ENCODE results near the gene SCO1. TPM values are rescaled to one million over a fixed set of nuclear protein-coding genes. Genes with fewer than 3 reads are reported as not detected.

The SCO1 gene
- polyA plus RNA-seq, 3 donors: 5.0 to 14.6 (median 11.6) TPM

- TF ChIP-seq, protein P1, sequence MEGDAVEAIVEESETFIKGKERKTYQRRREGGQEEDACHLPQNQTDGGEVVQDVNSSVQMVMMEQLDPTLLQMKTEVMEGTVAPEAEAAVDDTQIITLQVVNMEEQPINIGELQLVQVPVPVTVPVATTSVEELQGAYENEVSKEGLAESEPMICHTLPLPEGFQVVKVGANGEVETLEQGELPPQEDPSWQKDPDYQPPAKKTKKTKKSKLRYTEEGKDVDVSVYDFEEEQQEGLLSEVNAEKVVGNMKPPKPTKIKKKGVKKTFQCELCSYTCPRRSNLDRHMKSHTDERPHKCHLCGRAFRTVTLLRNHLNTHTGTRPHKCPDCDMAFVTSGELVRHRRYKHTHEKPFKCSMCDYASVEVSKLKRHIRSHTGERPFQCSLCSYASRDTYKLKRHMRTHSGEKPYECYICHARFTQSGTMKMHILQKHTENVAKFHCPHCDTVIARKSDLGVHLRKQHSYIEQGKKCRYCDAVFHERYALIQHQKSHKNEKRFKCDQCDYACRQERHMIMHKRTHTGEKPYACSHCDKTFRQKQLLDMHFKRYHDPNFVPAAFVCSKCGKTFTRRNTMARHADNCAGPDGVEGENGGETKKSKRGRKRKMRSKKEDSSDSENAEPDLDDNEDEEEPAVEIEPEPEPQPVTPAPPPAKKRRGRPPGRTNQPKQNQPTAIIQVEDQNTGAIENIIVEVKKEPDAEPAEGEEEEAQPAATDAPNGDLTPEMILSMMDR (IDR thresholded peaks at IDR 0.05): peak; percentile 95
- Histone ChIP-seq H3K27ac (ENCODE audit: low read depth in 1 of 2, low read length in 2 of 2) (no peak overlapping the region), H3K9me3 (replicated peaks in 1 of 2; ENCODE audit: control insufficient read depth in 1 of 2, insufficient read depth in 1 of 2, low read length in 2 of 2) (no peaks in the 10 kb centered on the region), H3K36me3 (replicated peaks in 1 of 2; ENCODE audit: control insufficient read depth in 1 of 2, insufficient read depth in 2 of 2, low read length in 2 of 2) (no peaks in the 10 kb centered on the region), H3K4me1 (ENCODE audit: control insufficient read depth in 1 of 2, insufficient read depth in 2 of 2, low read length in 2 of 2) (no peaks in the 10 kb centered on the region), H2AFZ (ENCODE audit: insufficient read depth, low read depth, low read length, poor library complexity, severe bottlenecking) (peak overlapping the region; percentile 23), H4K20me1 (ENCODE audit: insufficient read depth, low read length) (no peaks in the 10 kb centered on the region), H3K9ac (ENCODE audit: insufficient read depth, low read length, poor library complexity, severe bottlenecking) (no peak overlapping the region), H3K4me3 (replicated peaks in 1 of 3; ENCODE audit: low read depth in 2 of 3, low read length in 3 of 3) (no peak overlapping the region), H3K79me2 (ENCODE audit: insufficient read depth, low read length) (no peaks in the 10 kb centered on the region), H3K4me2 (replicated peaks; ENCODE audit: extremely low read depth, low read length, poor library complexity, severe bottlenecking) (no peak overlapping the region), H3K27me3 (ENCODE audit: control insufficient read depth in 2 of 2, insufficient read depth in 2 of 2, low read length in 2 of 2) (no peaks in the 10 kb centered on the region)
- H3K9me3 Mint-ChIP-seq: peaks cover 0 to 4% (median 0%) of the 10 kb centered on the region in 7 donors
- H3K27me3 Mint-ChIP-seq (ENCODE audit: low read depth in 3 of 3): peaks cover 0 to 3% (median 0%) of the 10 kb centered on the region in 3 donors
- intact Hi-C loops (cut with micrococcal nuclease): no loop called here
- H3K27ac Mint-ChIP-seq: no peak overlapping the region
- H3K36me3 Mint-ChIP-seq: peaks cover 7 to 20% of the 10 kb centered on the region in 2 donors
- no peak overlapping the region for H3K4me3 Mint-ChIP-seq
- no peaks in the 10 kb centered on the region for H3K4me1 Mint-ChIP-seq
- peak in 2 of 3 donors; percentile 3 to 11 for DNase-seq
- 93% methylated on average over 3 of the region's 18 CpGs for WGBS (ENCODE audit: insufficient coverage)
Observed at GRCh38 chr17:10631048-10631700, 66.2 kb downstream of the SCO1 start.

DNA sequence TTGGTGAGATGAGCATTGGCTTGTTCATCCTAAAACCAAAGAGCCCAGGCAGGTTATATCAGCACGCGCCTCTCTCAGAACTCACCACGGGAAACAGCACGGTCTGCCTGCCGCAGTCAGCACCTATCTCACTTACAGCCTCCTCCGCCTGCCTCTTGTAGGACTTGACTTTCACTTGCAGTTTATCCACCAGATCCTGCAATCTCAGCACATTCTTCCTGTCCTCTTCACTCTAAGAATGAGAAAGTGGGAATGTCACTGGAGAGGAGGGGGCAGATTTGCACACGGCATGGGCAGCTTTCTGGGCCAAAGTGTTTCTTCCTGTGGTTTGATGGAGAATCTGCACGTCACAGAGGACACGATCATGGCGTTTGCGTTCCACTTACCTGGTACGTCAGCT, 67.6 kb downstream of the SCO1 start:
- Histone ChIP-seq H3K4me2 (replicated peaks; ENCODE audit: extremely low read depth, low read length, poor library complexity, severe bottlenecking) (no peak overlapping the region), H3K27ac (ENCODE audit: low read depth in 1 of 2, low read length in 2 of 2) (no peak overlapping the region), H3K36me3 (replicated peaks in 1 of 2; ENCODE audit: control insufficient read depth in 1 of 2, insufficient read depth in 2 of 2, low read length in 2 of 2) (no peaks in the 10 kb centered on the region), H3K4me3 (replicated peaks in 1 of 3; ENCODE audit: low read depth in 2 of 3, low read length in 3 of 3) (no peak overlapping the region), H3K9me3 (replicated peaks in 1 of 2; ENCODE audit: control insufficient read depth in 1 of 2, insufficient read depth in 1 of 2, low read length in 2 of 2) (no peaks in the 10 kb centered on the region), H3K79me2 (ENCODE audit: insufficient read depth, low read length) (no peaks in the 10 kb centered on the region), H4K20me1 (ENCODE audit: insufficient read depth, low read length) (no peaks in the 10 kb centered on the region), H2AFZ (ENCODE audit: insufficient read depth, low read depth, low read length, poor library complexity, severe bottlenecking) (no peak overlapping the region), H3K9ac (ENCODE audit: insufficient read depth, low read length, poor library complexity, severe bottlenecking) (no peak overlapping the region), H3K4me1 (ENCODE audit: control insufficient read depth in 1 of 2, insufficient read depth in 2 of 2, low read length in 2 of 2) (no peaks in the 10 kb centered on the region), H3K27me3 (ENCODE audit: control insufficient read depth in 2 of 2, insufficient read depth in 2 of 2, low read length in 2 of 2) (no peaks in the 10 kb centered on the region)
- H3K4me1 Mint-ChIP-seq: no peaks in the 10 kb centered on the region
- intact Hi-C loops (cut with micrococcal nuclease): no loop called here
- no peak for DNase-seq
- TF ChIP-seq, protein P1 (IDR thresholded peaks at IDR 0.05): no peak
- H3K4me3 Mint-ChIP-seq: no peak overlapping the region
- H3K27me3 Mint-ChIP-seq (ENCODE audit: low read depth in 3 of 3): peaks cover 0 to 3% (median 0%) of the 10 kb centered on the region in 3 donors
- H3K27ac Mint-ChIP-seq: no peak overlapping the region
- H3K36me3 Mint-ChIP-seq: peaks cover 6 to 14% of the 10 kb centered on the region in 2 donors
- 98% methylated on average over 9 of the region's 12 CpGs for WGBS (ENCODE audit: insufficient coverage)
- H3K9me3 Mint-ChIP-seq: peaks cover 0 to 4% (median 0%) of the 10 kb centered on the region in 7 donors
